Gastrocnemius medialis (tissue), 4 donors: Measurements from ENCODE around the gene PTPN20. TPM values are rescaled to one million over a fixed set of nuclear protein-coding genes. Genes with fewer than 3 reads are reported as not detected.
A peak's percentile ranks its signal among the peaks of the same experiment; 100 is the strongest.

Experiments used
- ATAC-seq, 2 donors: fragments of 150-250 bp; one replicate each; pipeline ENCODE4 v1.9.1; 2016
- DNase-seq, 2 donors: peaks; one replicate each; pipeline ENCODE4 v3.0.0-alpha.2; 2019
- H3K27ac ChIP-seq, 4 donors: fragments of 200-600 bp; sonication (generic); 1 replicate in 1 of 4; 2 replicates in 3 of 4; pipeline ENCODE4 v1.5.1; 2016 to 2018; ENCODE audit warnings: mild to moderate bottlenecking in 2 of 4, moderate library complexity in 1 of 4
- H3K27me3 ChIP-seq, 3 donors: fragments of 200-600 bp; sonication (generic) in 2 of 3; 1 replicate in 1 of 3; 2 replicates in 2 of 3; pipeline versions ENCODE4 v1.5.1 to v1.6.0; 2016 to 2019; ENCODE audit warnings: mild to moderate bottlenecking in 1 of 3, moderate library complexity in 1 of 3
- H3K36me3 ChIP-seq, 2 donors: fragments of 200-600 bp; sonication (generic) in 1 of 2; one replicate each; pipeline ENCODE4 v1.5.1; 2017 to 2018
- H3K4me1 ChIP-seq, 2 donors: fragments of 200-600 bp; sonication (generic) in 1 of 2; one replicate each; pipeline ENCODE4 v1.5.1; 2016 to 2017; ENCODE audit warnings: mild to moderate bottlenecking in 2 of 2
- H3K4me3 ChIP-seq, 4 donors: fragments of 200-600 bp; sonication (generic) in 3 of 4; 1 replicate in 1 of 4; 2 replicates in 3 of 4; pipeline ENCODE4 v1.5.1; 2016 to 2019; ENCODE audit warnings: mild to moderate bottlenecking in 2 of 4
- H3K9me3 ChIP-seq, 3 donors: fragments of 200-600 bp; sonication (generic) in 2 of 3; 1 replicate in 1 of 3; 2 replicates in 2 of 3; pipeline ENCODE4 v1.5.1; 2016 to 2019
- CTCF ChIP-seq, 5 experiments: fragments of 450-650 bp in 3 of 5; fragments of 200-600 bp in 2 of 5; sonication (generic) in 2 of 5; IDR thresholded peaks in 4 of 5; conservative IDR thresholded peaks in 1 of 5; 1 replicate in 4 of 5; 2 replicates in 1 of 5; pipeline ENCODE4 v1.5.1; 2016 to 2019; ENCODE audit warnings: antibody characterized with exemption in 5 of 5, mild to moderate bottlenecking in 3 of 5, moderate library complexity in 3 of 5
- POLR2A ChIP-seq, 2 donors: fragments of 450-650 bp; IDR thresholded peaks; one replicate each; pipeline ENCODE4 v1.6.1; 2017; ENCODE audit warnings: antibody characterized with exemption in 2 of 2, mild to moderate bottlenecking in 2 of 2, moderate library complexity in 2 of 2
- in situ Hi-C, 4 donors: fragments of 200-750 bp; cut with MboI; loops; one replicate each; pipeline versions ENCODE4 v1.15.0 to v1.8.0; 2017; ENCODE audit warnings: low sequenced_read_pairs in 4 of 4
- intact Hi-C: fragments of 100-400 bp; cut with DNase I; formaldehyde crosslinking; loops from one replicate; pipeline ENCODE4 v1.15.1; 2023; ENCODE audit warnings: low total_unique reads
- total RNA-seq, 4 donors: library from RNA; depleted of rRNA; stranded (reverse); fragments of >200 nt; gene quantifications; one replicate each; pipeline versions ENCODE4 v1.1.0 to v1.2.3, GENCODE V29; 2016

The PTPN20 gene
- total RNA-seq, 4 donors from 2014 or later, result 0.84 to 6.1 (median 5.1) TPM

DNA sequence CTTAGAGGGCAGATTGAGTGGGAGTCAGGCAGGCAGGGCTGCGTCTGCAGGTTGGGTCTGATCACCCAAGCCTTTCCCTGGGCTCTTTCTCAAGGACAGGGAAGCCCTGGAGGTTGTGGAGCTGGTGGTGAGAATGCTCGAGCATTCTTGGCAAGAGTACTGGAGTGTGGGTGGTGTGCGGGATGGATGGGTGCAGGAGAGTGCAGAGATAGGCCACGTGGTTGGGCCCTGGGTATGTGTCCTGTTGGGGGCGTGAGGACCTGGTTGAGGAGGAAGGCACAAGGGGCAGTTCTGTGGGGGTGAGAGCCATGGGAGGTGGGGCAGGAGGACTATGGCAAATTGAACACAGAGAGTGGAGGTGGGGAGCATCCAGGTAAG is 135.9 kb downstream of the PTPN20 start:
- H3K9me3 ChIP-seq, result no peaks in the 10 kb centered on the region
- intact Hi-C loops, result loop anchor here (1.0 kb wide), 2 partner anchors 222 to 265 kb away; no protein-coding TSS in a partner anchor
- no peak overlapping the region for H3K4me3 ChIP-seq
- DNase-seq, result no peak
- no peaks in the 10 kb centered on the region for H3K27me3 ChIP-seq
- TF ChIP-seq CTCF (IDR thresholded peaks at IDR 0.05 in 4 of 5, conservative IDR thresholded peaks at IDR 0.05 in 1 of 5) (no peak), POLR2A (IDR thresholded peaks at IDR 0.05) (no peak)
- no peak for ATAC-seq
- peaks cover 0 to 4% of the 10 kb centered on the region in 2 donors for H3K4me1 ChIP-seq
- H3K27ac ChIP-seq, result no peak overlapping the region
- in situ Hi-C loops, result no loop called here
- H3K36me3 ChIP-seq, result no peaks in the 10 kb centered on the region

DNA sequence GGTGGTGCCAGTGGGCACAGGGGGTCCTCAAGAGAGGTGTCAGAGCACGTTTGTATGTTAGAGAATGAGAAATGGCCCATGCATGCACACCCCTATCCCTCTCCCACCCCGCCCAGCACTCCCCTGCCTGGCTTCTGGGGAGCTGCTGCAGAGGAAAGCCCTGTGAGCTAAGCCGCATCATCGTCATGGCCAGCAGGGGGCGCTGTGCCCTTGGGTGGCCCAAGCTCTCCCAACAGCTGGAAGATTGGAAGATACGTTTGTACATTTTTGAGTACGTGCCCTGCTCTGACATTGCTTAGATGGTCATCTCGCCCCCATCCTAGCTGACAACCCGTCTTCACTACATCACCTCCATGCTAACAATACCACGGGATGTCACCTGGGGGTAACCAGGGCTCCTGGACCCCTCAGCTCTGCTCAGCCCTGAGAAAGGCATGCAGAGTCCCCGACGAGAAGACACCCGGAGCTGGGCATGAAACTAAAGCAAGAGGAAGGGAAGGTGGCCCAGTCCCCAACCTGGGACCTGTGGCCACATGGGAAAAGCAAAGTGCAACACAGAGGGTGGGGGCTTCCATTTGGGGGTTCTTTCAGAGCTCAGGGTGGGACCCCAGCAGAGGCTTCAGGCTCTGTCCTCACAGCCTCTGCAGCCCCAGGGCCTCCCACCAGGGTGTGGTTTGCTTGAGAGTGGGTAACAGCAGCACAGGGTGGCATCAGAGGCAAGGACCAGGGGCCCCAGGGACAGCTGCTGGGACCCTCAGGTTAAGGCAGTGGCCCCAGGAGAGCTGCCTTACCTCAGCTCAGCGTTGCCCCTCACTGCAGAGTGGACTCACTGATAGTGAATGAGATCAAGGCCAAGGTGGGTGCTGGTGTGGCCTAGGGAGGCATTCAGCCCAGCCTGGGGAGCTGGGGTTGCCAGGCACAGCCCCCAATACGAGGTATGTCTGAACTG is 136.6 kb downstream of the PTPN20 start:
- peaks cover under 1 to 4% of the 10 kb centered on the region in 2 donors for H3K4me1 ChIP-seq
- H3K36me3 ChIP-seq, result no peaks in the 10 kb centered on the region
- no peaks in the 10 kb centered on the region for H3K9me3 ChIP-seq
- no peak overlapping the region for H3K4me3 ChIP-seq
- TF ChIP-seq POLR2A (IDR thresholded peaks at IDR 0.05) (no peak), CTCF (IDR thresholded peaks at IDR 0.05 in 4 of 5, conservative IDR thresholded peaks at IDR 0.05 in 1 of 5) (peak; percentile 63 to 91 (median 88))
- intact Hi-C loops (loop anchor here (1.0 kb wide), 2 partner anchors 221 to 264 kb away; no protein-coding TSS in a partner anchor), in situ Hi-C loops (no loop called here)
- peak; percentile 52 to 68 for DNase-seq
- H3K27ac ChIP-seq, result no peak overlapping the region
- ATAC-seq, result peak; percentile 72 to 85
- no peaks in the 10 kb centered on the region for H3K27me3 ChIP-seq

DNA sequence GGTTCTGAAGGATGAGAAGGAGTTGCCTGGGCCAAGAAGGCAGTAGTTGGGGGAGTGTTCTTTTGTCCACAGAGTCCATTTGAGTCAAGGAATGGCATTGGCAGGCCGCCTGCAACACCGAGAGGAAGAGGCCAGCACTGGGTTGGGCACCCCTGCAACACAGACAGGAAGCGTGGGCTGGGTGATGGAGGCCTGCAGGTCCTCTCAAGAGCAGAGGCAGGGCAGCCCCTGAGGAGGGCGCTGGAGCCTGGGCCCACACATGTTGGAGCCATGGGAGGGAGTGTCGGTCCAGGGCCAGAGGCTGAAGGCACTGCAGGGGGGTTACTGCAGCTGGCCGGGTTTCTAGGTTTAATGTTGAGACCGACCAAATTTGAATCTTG is 137.3 kb downstream of the PTPN20 start:
- ATAC-seq, result no peak
- in situ Hi-C loops, result no loop called here
- intact Hi-C loops, result no loop called here

GRCh38 chr10:47049056-47049851 is 138.0 kb downstream of the PTPN20 start:
- no peaks in the 10 kb centered on the region for H3K36me3 ChIP-seq
- H3K9me3 ChIP-seq, result no peaks in the 10 kb centered on the region
- H3K27me3 ChIP-seq, result no peaks in the 10 kb centered on the region
- H3K27ac ChIP-seq, result no peak overlapping the region
- no peak for ATAC-seq
- in situ Hi-C loops (no loop called here), intact Hi-C loops (no loop called here)
- peaks cover 4 to 5% of the 10 kb centered on the region in 2 donors for H3K4me1 ChIP-seq
- TF ChIP-seq POLR2A (IDR thresholded peaks at IDR 0.05) (no peak), CTCF (IDR thresholded peaks at IDR 0.05 in 4 of 5, conservative IDR thresholded peaks at IDR 0.05 in 1 of 5) (no peak)
- no peak overlapping the region for H3K4me3 ChIP-seq
- no peak for DNase-seq

More for the DNA sequence above, 137.3 kb downstream of the PTPN20 start:
- no peak overlapping the region for H3K4me3 ChIP-seq
- H3K36me3 ChIP-seq, result no peaks in the 10 kb centered on the region
- TF ChIP-seq CTCF (IDR thresholded peaks at IDR 0.05 in 4 of 5, conservative IDR thresholded peaks at IDR 0.05 in 1 of 5) (no peak), POLR2A (IDR thresholded peaks at IDR 0.05) (no peak)
- no peak for DNase-seq
- no peak overlapping the region for H3K27ac ChIP-seq
- H3K27me3 ChIP-seq, result no peaks in the 10 kb centered on the region
- no peaks in the 10 kb centered on the region for H3K9me3 ChIP-seq
- peaks cover 4 to 5% of the 10 kb centered on the region in 2 donors for H3K4me1 ChIP-seq
